Common myeloid progenitor, CD34-positive (primary cell): Measurements from ENCODE around the gene TSPAN2.

ENCODE experiments used
- CTCF ChIA-PET: fragments of 350-600 bp; sonication (Branson Sonifier 250); formaldehyde crosslinking; loops from one replicate; lab custom pipeline; 2021; ENCODE audit warnings: antibody characterized with exemption; lab: Charles Lee
- POLR2A ChIA-PET: fragments of 350-600 bp; sonication (Branson Sonifier 250); formaldehyde crosslinking; loops from one replicate; lab custom pipeline; 2021; ENCODE audit warnings: antibody characterized with exemption; lab: Charles Lee
- DNase-seq, 3 donors: peaks; one replicate each; pipeline versions ENCODE4 v3.0.0 to v3.0.0-alpha.2; 2013
- H3K27ac ChIP-seq, 2 experiments: 1 replicate in 1 of 2; 2 replicates in 1 of 2; pipeline ENCODE4 v1.7.0; 2013; ENCODE audit warnings: inconsistent platforms in 2 of 2, low read length in 2 of 2, mild to moderate bottlenecking in 2 of 2, low read depth in 1 of 2, moderate library complexity in 1 of 2; ENCODE audit not compliant: severe bottlenecking in 2 of 2, insufficient read depth in 1 of 2, poor library complexity in 1 of 2
- H3K27me3 ChIP-seq, 5 experiments: replicated peaks in 2 of 5; 1 replicate in 3 of 5; 2 replicates in 2 of 5; pipeline versions ENCODE4 v1.6.1 to v1.7.0; 2013; ENCODE audit warnings: low read length in 4 of 5, mild to moderate bottlenecking in 2 of 5, moderate library complexity in 2 of 5, inconsistent platforms in 1 of 5; ENCODE audit not compliant: insufficient read depth in 5 of 5, control insufficient read depth in 4 of 5
- H3K36me3 ChIP-seq, 4 experiments: 1 replicate in 2 of 4; 2 replicates in 2 of 4; pipeline versions ENCODE4 v1.6.1 to v1.7.0; 2013; ENCODE audit warnings: low read length in 3 of 4, control low read depth in 1 of 4, mild to moderate bottlenecking in 1 of 4; ENCODE audit not compliant: control insufficient read depth in 4 of 4, insufficient read depth in 4 of 4
- H3K4me1 ChIP-seq, 4 experiments: 1 replicate in 3 of 4; 2 replicates in 1 of 4; pipeline versions ENCODE4 v1.6.1 to v1.7.1; 2013; ENCODE audit warnings: low read length in 3 of 4, mild to moderate bottlenecking in 3 of 4, control low read depth in 1 of 4, inconsistent platforms in 1 of 4, moderate library complexity in 1 of 4; ENCODE audit not compliant: control insufficient read depth in 4 of 4, insufficient read depth in 4 of 4; ENCODE audit errors: control extremely low read depth in 1 of 4
- H3K4me3 ChIP-seq, 7 experiments: 1 replicate in 4 of 7; 2 replicates in 3 of 7; pipeline versions ENCODE4 v1.5.1 to v1.7.0; 2013; ENCODE audit warnings: mild to moderate bottlenecking in 7 of 7, low read length in 6 of 7, moderate library complexity in 6 of 7, inconsistent platforms in 2 of 7, low read depth in 2 of 7, control low read depth in 1 of 7; ENCODE audit not compliant: insufficient read depth in 4 of 7, control insufficient read depth in 1 of 7; ENCODE audit errors: extremely low read depth in 1 of 7
- H3K9me3 ChIP-seq, 5 experiments: 1 replicate in 4 of 5; 2 replicates in 1 of 5; pipeline versions ENCODE4 v1.6.1 to v1.7.1; 2013; ENCODE audit warnings: low read length in 4 of 5, mild to moderate bottlenecking in 2 of 5, inconsistent platforms in 1 of 5, low read depth in 1 of 5, moderate library complexity in 1 of 5; ENCODE audit not compliant: control insufficient read depth in 4 of 5, insufficient read depth in 2 of 5; ENCODE audit errors: control extremely low read depth in 1 of 5
- WGBS: methylation state at CpG from one replicate; pipeline ENCODE4 v1.1.5; 2013; ENCODE audit not compliant: insufficient coverage; 5-methylcytosine and 5-hydroxymethylcytosine counted together

TSPAN2 gene

GRCh38 chr1:115056395-115056798 lies 32.9 kb downstream of the TSPAN2 start:
- DNase-seq: no peak
- ChIA-PET CTCF (interaction anchor here (1.0 to 1.5 kb wide), 3 partner anchors 22 to 73 kb away, joined by 3 to 4 read pairs (median 3); no protein-coding TSS in a partner anchor), POLR2A (no interaction called here)
- Histone ChIP-seq H3K9me3 (no peaks in the 10 kb centered on the region), H3K4me3 (no peak overlapping the region), H3K36me3 (peaks cover 4 to 80% (median 33%) of the 10 kb centered on the region in 4 experiments), H3K27ac (no peak overlapping the region), H3K27me3 (no peaks in the 10 kb centered on the region), H3K4me1 (peaks cover 0 to 3% (median under 1%) of the 10 kb centered on the region in 4 experiments)
- 97% methylated on average over 9 of the region's 9 CpGs for WGBS

- peaks cover 0 to 79% (median 29%) of the 10 kb centered on the region in 4 experiments for H3K36me3 ChIP-seq
- no peak overlapping the region for H3K27ac ChIP-seq
- H3K9me3 ChIP-seq: no peaks in the 10 kb centered on the region
- DNase-seq: peak; percentile 38 to 70 (median 60)
- no peaks in the 10 kb centered on the region for H3K4me1 ChIP-seq
- ChIA-PET CTCF (interaction anchor here (0.6 to 4.5 kb wide), 21 partner anchors 9 to 721 kb away, joined by 3 to 31 read pairs (median 4); partner anchors contain the start of gene TSPAN2), POLR2A (no interaction called here)
- no peaks in the 10 kb centered on the region for H3K27me3 ChIP-seq
- 82% methylated on average over 5 of the region's 9 CpGs for WGBS
- no peak overlapping the region for H3K4me3 ChIP-seq
These were observed 36.7 kb downstream of the TSPAN2 start for GRCh38 chr1:115052454-115053083.

GRCh38 chr1:115051850-115052249 lies 37.5 kb downstream of the TSPAN2 start:
- no peak overlapping the region for H3K27ac ChIP-seq
- ChIA-PET POLR2A (no interaction called here), CTCF (interaction anchor here (0.7 to 4.5 kb wide), 10 partner anchors 9 to 72 kb away, joined by 3 to 31 read pairs (median 6); partner anchors contain the start of gene TSPAN2)
- H3K36me3 ChIP-seq: peaks cover 0 to 79% (median 23%) of the 10 kb centered on the region in 4 experiments
- no peak for DNase-seq
- no peak overlapping the region for H3K4me3 ChIP-seq
- 94% methylated on average over 5 of the region's 5 CpGs for WGBS
- H3K4me1 ChIP-seq: no peaks in the 10 kb centered on the region
- no peaks in the 10 kb centered on the region for H3K9me3 ChIP-seq
- H3K27me3 ChIP-seq: no peaks in the 10 kb centered on the region

GRCh38 chr1:115046751-115047150 lies 42.6 kb downstream of the TSPAN2 start:
- no peak overlapping the region for H3K27ac ChIP-seq
- POLR2A ChIA-PET: no interaction called here

GRCh38 chr1:115041654-115042053 lies 47.6 kb downstream of the TSPAN2 start:
- Histone ChIP-seq H3K36me3 (peaks cover 0 to 60% (median 17%) of the 10 kb centered on the region in 4 experiments), H3K4me3 (no peak overlapping the region), H3K27ac (no peak overlapping the region), H3K9me3 (peaks cover 0 to 6% (median 2%) of the 10 kb centered on the region in 5 experiments), H3K4me1 (no peaks in the 10 kb centered on the region), H3K27me3 (no peaks in the 10 kb centered on the region)
- POLR2A ChIA-PET: no interaction called here
- no peak for DNase-seq
- CTCF ChIA-PET: interaction anchor here (1.0 kb wide), 1 partner anchor 11 kb away, joined by 3 read pairs; no protein-coding TSS in a partner anchor

More at GRCh38 chr1:115046751-115047150, 42.6 kb downstream of the TSPAN2 start:
- Histone ChIP-seq H3K4me3 (no peak overlapping the region), H3K4me1 (no peaks in the 10 kb centered on the region), H3K9me3 (peaks cover 0 to 6% (median 2%) of the 10 kb centered on the region in 5 experiments), H3K36me3 (peaks cover 0 to 81% (median 20%) of the 10 kb centered on the region in 4 experiments), H3K27me3 (no peaks in the 10 kb centered on the region)
- no peak for DNase-seq
- CTCF ChIA-PET: no interaction called here

- Histone ChIP-seq H3K27me3 (no peaks in the 10 kb centered on the region), H3K36me3 (peaks cover 0 to 49% (median 15%) of the 10 kb centered on the region in 4 experiments), H3K4me3 (no peak overlapping the region), H3K4me1 (no peaks in the 10 kb centered on the region), H3K27ac (no peak overlapping the region), H3K9me3 (peaks cover 0 to 6% (median 2%) of the 10 kb centered on the region in 5 experiments)
- CTCF ChIA-PET: no interaction called here
- POLR2A ChIA-PET: no interaction called here
- 100% methylated on average over 1 of the region's 2 CpGs for WGBS
- DNase-seq: no peak
These were observed 48.8 kb downstream of the TSPAN2 start for GRCh38 chr1:115040501-115040900.

GRCh38 chr1:115036814-115037507 lies 52.3 kb downstream of the TSPAN2 start:
- peaks cover 0 to 20% (median 8%) of the 10 kb centered on the region in 4 experiments for H3K36me3 ChIP-seq
- POLR2A ChIA-PET: no interaction called here

More at GRCh38 chr1:115036814-115037507, 52.3 kb downstream of the TSPAN2 start:
- no peak overlapping the region for H3K4me3 ChIP-seq
- no peaks in the 10 kb centered on the region for H3K4me1 ChIP-seq
- H3K27ac ChIP-seq: no peak overlapping the region
- 96% methylated on average over 4 of the region's 4 CpGs for WGBS
- no peaks in the 10 kb centered on the region for H3K27me3 ChIP-seq
- no peak for DNase-seq
- H3K9me3 ChIP-seq: no peaks in the 10 kb centered on the region
- CTCF ChIA-PET: no interaction called here
